Lung (tissue), 12 donors: ENCODE measurements around the gene LLGL2. TPM values are rescaled to one million over a fixed set of nuclear protein-coding genes. Genes with fewer than 3 reads are reported as not detected.

Experiments
- ATAC-seq: fragments of 200-7000 bp; cut with Tn5 transposase; one replicate; pipeline ENCODE4 v1.9.1; 2020; ENCODE audit warnings: moderate number of reproducible peaks; ENCODE audit not compliant: insufficient read depth, low FRiP score
- DNase-seq, 3 donors: peaks; one replicate each; pipeline ENCODE4 v3.0.0-alpha.2; 2013 to 2017
- H3K27ac ChIP-seq, 2 donors: one replicate each; pipeline ENCODE4 v1.5.1; 2013; ENCODE audit warnings: mild to moderate bottlenecking in 2 of 2, moderate library complexity in 2 of 2, control low read depth in 1 of 2, inconsistent platforms in 1 of 2, low read depth in 1 of 2, low read length in 1 of 2
- H3K27me3 ChIP-seq, 3 donors: one replicate each; pipeline ENCODE4 v1.5.1; 2013; ENCODE audit warnings: low read length in 2 of 3; ENCODE audit not compliant: control insufficient read depth in 3 of 3, insufficient read depth in 3 of 3
- H3K36me3 ChIP-seq, 4 donors: one replicate each; pipeline ENCODE4 v1.5.1; 2013; ENCODE audit warnings: low read length in 4 of 4, mild to moderate bottlenecking in 1 of 4, moderate library complexity in 1 of 4; ENCODE audit not compliant: control insufficient read depth in 4 of 4, insufficient read depth in 4 of 4
- H3K4me1 ChIP-seq, 5 donors: one replicate each; pipeline ENCODE4 v1.5.1; 2013; ENCODE audit warnings: low read length in 5 of 5, mild to moderate bottlenecking in 2 of 5, moderate library complexity in 1 of 5; ENCODE audit not compliant: control insufficient read depth in 5 of 5, insufficient read depth in 5 of 5
- H3K4me3 ChIP-seq: one replicate; pipeline ENCODE4 v1.5.1; 2013; ENCODE audit warnings: mild to moderate bottlenecking, control low read depth, moderate library complexity
- H3K9ac ChIP-seq, 2 donors: one replicate each; pipeline ENCODE4 v1.5.1; 2013; ENCODE audit warnings: low read length in 2 of 2, control low read depth in 1 of 2; ENCODE audit not compliant: insufficient read depth in 1 of 2
- H3K9me3 ChIP-seq, 4 donors: one replicate each; pipeline ENCODE4 v1.5.1; 2013; ENCODE audit warnings: low read length in 3 of 4, mild to moderate bottlenecking in 1 of 4, moderate library complexity in 1 of 4; ENCODE audit not compliant: control insufficient read depth in 4 of 4, insufficient read depth in 3 of 4
- WGBS, 2 donors: extraction: QIAGEN DNeasy Blood & Tissue Kit; methylation state at CpG; one replicate each; pipeline ENCODE4 v1.1.7; 2013; 5-methylcytosine and 5-hydroxymethylcytosine counted together
- polyA plus RNA-seq, 2 donors: library from polyadenylated mRNA; stranded (reverse); fragments of 200-250 nt; gene quantifications; one replicate each; pipeline ENCODE4 v1.2.1, GENCODE V29; 2013
- total RNA-seq, 2 donors: library from RNA; depleted of rRNA in 1 of 2; stranded (reverse); fragments of >200 nt in 1 of 2; gene quantifications; one replicate each; pipeline ENCODE4 v1.2.1, GENCODE V29; 2014 to 2021
- TF ChIP-seq, protein P1 (sequence below): IDR thresholded peaks from 2 replicates; pipeline ENCODE4 v1.5.1; 2012; ENCODE audit warnings: mild to moderate bottlenecking; ENCODE audit errors: control extremely low read depth, extremely low read depth
- donor health status: control.
- donor health status: control.
- donor health status: Bipolar disorder and iron deficiency.
- donor health status: healthy.
- donor health status: DM: yes; HTN: yes; CAD: no.

LLGL2 gene
- total and polyA plus RNA-seq, 4 donors, result 80.5 to 199 (median 149) TPM

DNA sequence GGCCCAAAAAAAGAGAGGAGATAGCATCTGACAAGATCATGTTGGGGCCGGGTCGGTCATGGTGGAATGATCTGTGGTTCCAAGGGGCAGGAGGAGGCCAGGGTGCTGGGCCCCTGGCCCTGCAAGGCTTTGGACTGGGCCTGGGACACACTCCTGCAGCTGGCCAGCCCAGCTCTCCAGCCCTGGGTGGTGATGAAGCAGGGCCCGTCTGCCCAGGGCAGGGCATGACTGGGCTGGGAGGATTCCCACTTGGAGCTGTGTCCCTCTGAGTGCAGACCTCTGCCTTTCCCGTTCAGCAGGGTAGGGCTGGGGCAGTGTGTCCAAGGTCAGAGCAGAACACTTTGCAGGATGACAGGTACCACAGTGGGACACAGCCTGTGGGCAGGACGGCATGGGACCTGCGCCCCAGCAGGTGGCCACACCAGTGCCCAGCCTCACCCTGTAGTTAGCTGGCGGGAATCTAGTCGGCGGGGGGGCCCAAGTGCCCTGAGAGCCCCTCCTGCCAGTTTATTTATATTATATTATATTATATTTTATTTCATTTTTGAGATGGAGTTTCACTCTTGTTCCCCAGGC, 34.5 kb downstream of the LLGL2 start:
- H3K9me3 ChIP-seq, result no peaks in the 10 kb centered on the region
- no peak for ATAC-seq
- peaks cover 0 to 19% (median 4%) of the 10 kb centered on the region in 5 donors for H3K4me1 ChIP-seq
- no peak overlapping the region for H3K4me3 ChIP-seq
- no peak overlapping the region for H3K9ac ChIP-seq
- peaks cover 0 to 34% (median 0%) of the 10 kb centered on the region in 4 donors for H3K36me3 ChIP-seq
- WGBS, 2 donors, result 88 to 91% methylated on average over 9 of the region's 9 CpGs
- no peak overlapping the region for H3K27ac ChIP-seq
- no peaks in the 10 kb centered on the region for H3K27me3 ChIP-seq
- TF ChIP-seq, protein P1, sequence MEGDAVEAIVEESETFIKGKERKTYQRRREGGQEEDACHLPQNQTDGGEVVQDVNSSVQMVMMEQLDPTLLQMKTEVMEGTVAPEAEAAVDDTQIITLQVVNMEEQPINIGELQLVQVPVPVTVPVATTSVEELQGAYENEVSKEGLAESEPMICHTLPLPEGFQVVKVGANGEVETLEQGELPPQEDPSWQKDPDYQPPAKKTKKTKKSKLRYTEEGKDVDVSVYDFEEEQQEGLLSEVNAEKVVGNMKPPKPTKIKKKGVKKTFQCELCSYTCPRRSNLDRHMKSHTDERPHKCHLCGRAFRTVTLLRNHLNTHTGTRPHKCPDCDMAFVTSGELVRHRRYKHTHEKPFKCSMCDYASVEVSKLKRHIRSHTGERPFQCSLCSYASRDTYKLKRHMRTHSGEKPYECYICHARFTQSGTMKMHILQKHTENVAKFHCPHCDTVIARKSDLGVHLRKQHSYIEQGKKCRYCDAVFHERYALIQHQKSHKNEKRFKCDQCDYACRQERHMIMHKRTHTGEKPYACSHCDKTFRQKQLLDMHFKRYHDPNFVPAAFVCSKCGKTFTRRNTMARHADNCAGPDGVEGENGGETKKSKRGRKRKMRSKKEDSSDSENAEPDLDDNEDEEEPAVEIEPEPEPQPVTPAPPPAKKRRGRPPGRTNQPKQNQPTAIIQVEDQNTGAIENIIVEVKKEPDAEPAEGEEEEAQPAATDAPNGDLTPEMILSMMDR, result no peak
- DNase-seq, result no peak

- Histone ChIP-seq H3K9me3 (no peaks in the 10 kb centered on the region), H3K27me3 (no peaks in the 10 kb centered on the region), H3K27ac (no peak overlapping the region), H3K36me3 (peaks cover 0 to 45% (median 0%) of the 10 kb centered on the region in 4 donors), H3K4me3 (no peak overlapping the region), H3K9ac (no peak overlapping the region), H3K4me1 (peaks cover 0 to 15% (median 0%) of the 10 kb centered on the region in 5 donors)
- DNase-seq (no peak), ATAC-seq (no peak)
- 72 to 83% methylated on average over 5 of the region's 5 CpGs for WGBS, 2 donors
- TF ChIP-seq, protein P1, result no peak
These were observed 36.6 kb downstream of the LLGL2 start for GRCh38 chr17:75561927-75562603.

GRCh38 chr17:75563063-75563758, 37.7 kb downstream of the LLGL2 start:
- ATAC-seq, result no peak
- H3K36me3 ChIP-seq, result peaks cover 0 to 47% (median 0%) of the 10 kb centered on the region in 4 donors

More at GRCh38 chr17:75563063-75563758, 37.7 kb downstream of the LLGL2 start:
- H3K4me1 ChIP-seq, result peaks cover 0 to 4% (median 0%) of the 10 kb centered on the region in 5 donors
- TF ChIP-seq, protein P1, result no peak
- DNase-seq, result no peak
- no peak overlapping the region for H3K4me3 ChIP-seq
- no peaks in the 10 kb centered on the region for H3K27me3 ChIP-seq
- H3K9me3 ChIP-seq, result no peaks in the 10 kb centered on the region
- no peak overlapping the region for H3K9ac ChIP-seq
- no peak overlapping the region for H3K27ac ChIP-seq
- 93 to 94% methylated on average over 25 to 28 of the region's 28 CpGs for WGBS, 2 donors
